ENCODE data around the gene GGA2.

The GGA2 gene

DNA sequence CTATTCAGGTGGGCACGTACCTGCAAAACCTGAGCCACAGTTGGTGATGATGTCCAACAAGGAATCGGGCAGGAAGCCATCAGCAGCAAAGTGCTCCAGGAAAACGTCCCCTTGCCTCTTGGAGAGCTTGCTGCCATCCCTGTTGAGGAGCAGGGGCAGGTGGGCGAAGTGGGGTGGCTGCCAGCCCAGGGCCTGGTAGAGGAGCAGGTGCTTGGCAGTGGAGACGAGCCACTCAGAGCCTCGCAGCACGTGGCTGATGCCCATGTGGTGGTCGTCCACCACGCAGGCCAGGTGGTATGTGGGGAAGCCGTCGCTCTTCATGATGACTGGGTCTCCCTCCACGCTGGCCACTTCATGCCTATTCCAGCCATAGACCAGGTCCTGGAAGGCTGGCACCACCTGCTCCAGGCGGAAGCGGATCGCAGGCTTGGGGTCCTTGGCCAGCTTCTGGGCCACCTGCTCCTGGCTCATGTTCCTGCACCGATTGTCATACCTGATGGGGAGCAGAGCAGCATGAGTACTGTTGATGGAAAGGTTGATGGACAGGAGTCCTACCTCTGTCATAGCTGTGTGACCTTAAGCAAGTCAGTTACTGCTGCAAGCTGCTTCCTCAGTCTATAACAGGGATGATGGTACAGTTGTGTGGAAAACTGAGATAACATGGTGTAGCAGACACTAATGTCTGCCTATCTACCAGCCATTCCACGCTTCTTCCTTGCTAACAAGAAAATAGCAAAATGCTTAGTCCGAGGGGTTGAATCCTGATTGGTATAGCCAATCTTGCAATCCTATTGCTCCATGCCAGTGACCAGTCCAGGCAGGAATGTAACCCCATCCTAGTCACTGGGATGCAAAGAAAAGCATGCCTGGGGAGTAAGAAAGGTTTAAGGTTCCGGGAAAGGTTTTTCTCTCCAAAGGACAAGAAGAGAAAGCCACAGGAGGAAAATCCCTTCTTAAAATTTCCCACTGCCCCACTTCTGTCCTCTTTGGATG lies 24.9 kb upstream of the GGA2 start:
- Mint-ChIP-seq H3K27ac (no peak overlapping the region), H3K4me1 (ENCODE audit: low read depth) (peaks cover 10% of the 10 kb centered on the region), H3K4me3 (no peak overlapping the region), H3K27me3 (no peaks in the 10 kb centered on the region), H3K9me3 (no peaks in the 10 kb centered on the region), H3K36me3 (ENCODE audit: low read depth) (peaks cover 92% of the 10 kb centered on the region)
- DNase-seq = no peak

DNA sequence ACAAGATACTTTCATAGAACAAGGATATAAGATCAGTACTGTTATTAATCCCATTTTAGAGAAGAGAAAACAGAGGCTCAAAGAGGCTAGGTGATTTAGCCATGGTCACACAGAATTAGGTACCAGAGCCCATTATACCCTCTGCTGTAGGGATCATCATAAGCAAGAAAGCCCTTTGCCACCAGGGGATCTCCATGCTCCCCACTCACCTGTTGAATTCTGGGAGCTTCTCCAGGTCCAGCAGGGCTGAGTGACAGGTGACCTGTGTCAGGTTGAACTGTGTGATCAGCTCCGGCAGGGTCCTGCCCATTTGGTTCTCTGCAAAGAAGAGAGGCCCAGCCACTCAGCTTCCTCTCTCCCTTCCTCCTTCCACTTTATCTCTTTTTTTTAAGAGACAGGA lies 22.2 kb upstream of the GGA2 start:
- H3K36me3 Mint-ChIP-seq (ENCODE audit: low read depth) = peaks cover 91% of the 10 kb centered on the region
- no peaks in the 10 kb centered on the region for H3K9me3 Mint-ChIP-seq

DNA sequence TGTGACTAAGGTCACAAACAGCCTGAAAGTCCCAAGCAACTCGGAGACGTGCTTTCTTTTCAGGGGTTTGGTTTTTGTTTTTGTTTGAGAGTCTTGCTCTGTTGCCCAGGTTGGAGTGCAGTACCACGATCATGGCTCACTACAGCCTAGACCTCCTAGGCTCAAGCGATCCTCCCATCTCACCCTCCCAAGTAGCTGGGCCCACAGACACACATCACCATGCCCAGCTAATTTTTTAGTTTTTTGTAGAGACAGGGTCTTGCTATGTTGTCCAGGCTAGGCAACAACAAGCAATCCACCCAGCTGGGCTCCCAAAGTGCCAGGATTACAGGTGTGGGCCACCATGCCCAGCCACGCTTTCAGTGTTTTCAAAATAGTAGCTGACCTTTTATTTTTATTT lies 19.8 kb upstream of the GGA2 start:
- no peaks in the 10 kb centered on the region for H3K27me3 Mint-ChIP-seq
- H3K4me1 Mint-ChIP-seq (ENCODE audit: low read depth) = no peaks in the 10 kb centered on the region
- no peak overlapping the region for H3K27ac Mint-ChIP-seq
- H3K9me3 Mint-ChIP-seq = no peaks in the 10 kb centered on the region
- no peak for DNase-seq
- peaks cover 88% of the 10 kb centered on the region for H3K36me3 Mint-ChIP-seq (ENCODE audit: low read depth)
- H3K4me3 Mint-ChIP-seq = no peak overlapping the region

More for the DNA sequence above, 22.2 kb upstream of the GGA2 start:
- DNase-seq = no peak
- no peak overlapping the region for H3K4me3 Mint-ChIP-seq
- no peaks in the 10 kb centered on the region for H3K4me1 Mint-ChIP-seq (ENCODE audit: low read depth)
- no peak overlapping the region for H3K27ac Mint-ChIP-seq
- H3K27me3 Mint-ChIP-seq = no peaks in the 10 kb centered on the region

DNA sequence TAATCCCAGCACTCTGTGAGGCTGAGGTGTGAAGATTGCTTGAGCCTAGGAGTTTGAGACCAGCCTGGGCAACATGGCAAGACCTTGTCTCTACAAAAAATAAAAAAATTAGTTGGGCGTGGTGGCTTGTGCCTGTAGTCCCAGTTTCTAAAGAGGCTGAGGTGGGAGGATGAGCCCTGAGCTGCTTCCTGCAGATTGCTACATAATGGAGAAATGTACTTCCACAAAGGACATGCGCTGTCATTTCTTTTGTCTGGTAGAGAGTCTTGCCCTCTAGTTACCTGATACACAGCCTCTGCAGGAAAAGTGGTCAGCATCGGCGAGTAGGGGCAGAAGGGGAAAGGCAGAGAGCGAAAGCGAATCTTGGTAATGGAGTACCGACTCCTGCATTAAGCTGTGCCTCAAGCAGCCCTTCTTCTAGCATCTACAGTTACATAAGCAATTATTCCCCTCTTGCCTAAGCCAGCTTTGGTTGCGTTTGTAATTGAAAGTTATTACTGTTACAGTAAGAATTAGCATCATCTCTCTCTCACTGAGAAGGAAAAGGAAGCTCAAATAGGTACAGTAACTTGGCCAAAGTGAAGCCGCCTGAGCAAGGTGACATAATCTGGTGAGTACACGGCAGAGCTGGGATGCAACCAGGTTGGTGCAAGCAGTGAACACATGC lies 18.5 kb upstream of the GGA2 start:
- Mint-ChIP-seq H3K9me3 (no peaks in the 10 kb centered on the region), H3K36me3 (ENCODE audit: low read depth) (peaks cover 87% of the 10 kb centered on the region), H3K27me3 (no peaks in the 10 kb centered on the region), H3K4me3 (no peak overlapping the region), H3K4me1 (ENCODE audit: low read depth) (no peaks in the 10 kb centered on the region), H3K27ac (no peak overlapping the region)
- no peak for DNase-seq

DNA sequence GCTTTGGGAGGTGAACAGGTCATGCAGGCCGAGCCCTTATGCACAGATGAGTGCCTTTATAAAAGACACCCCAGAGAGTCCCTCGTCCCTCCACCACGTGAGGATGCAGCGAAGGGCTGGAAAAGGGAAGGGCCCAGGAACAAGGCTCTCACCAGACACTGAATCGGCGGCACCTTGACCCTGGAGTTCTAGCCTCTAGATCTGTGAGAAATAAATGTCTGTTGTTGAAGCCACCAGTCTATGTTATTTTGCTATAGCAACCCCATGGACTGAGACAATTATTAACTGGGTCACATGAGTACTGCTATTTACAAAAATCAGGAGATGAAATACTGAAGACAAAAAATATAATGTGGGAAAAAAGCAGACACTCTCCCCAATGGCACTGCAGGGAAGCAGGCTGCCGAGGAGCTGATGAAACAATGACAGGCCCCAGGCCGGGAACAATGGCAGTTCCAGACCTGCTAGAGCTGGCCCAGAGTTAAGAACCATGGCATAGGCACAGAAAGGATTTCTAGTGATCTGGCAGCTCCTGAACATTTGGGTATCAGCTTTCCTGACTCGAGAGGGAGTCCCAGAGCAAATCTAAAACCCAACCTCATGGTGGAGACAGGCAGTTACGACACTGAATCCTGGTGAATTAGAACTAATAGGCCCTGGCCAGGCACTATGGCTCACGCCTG lies 17.8 kb upstream of the GGA2 start:
- Mint-ChIP-seq H3K27ac (no peak overlapping the region), H3K9me3 (no peaks in the 10 kb centered on the region), H3K4me1 (ENCODE audit: low read depth) (no peaks in the 10 kb centered on the region), H3K4me3 (no peak overlapping the region), H3K36me3 (ENCODE audit: low read depth) (peaks cover 87% of the 10 kb centered on the region), H3K27me3 (no peaks in the 10 kb centered on the region)
- no peak for DNase-seq

DNA sequence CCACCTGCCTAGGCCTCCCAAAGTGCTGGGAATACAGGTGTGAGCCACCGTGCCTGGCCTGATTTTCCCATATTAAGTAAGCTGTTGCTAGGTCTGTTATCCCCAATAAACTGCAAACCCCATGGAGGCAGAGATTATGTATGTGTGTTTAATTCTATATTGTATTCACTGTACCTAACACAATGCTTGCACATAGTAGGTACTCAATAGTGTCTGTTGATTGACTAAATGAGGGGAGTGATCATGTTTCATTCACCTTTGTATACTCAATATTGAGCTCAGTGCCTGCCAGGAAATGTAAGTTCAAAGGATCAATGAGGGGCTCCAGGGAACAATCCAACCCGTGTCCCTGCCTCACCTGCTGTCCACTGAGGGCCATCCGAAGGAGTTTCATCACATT lies 14.6 kb upstream of the GGA2 start:
- peaks cover 89% of the 10 kb centered on the region for H3K36me3 Mint-ChIP-seq (ENCODE audit: low read depth)

DNA sequence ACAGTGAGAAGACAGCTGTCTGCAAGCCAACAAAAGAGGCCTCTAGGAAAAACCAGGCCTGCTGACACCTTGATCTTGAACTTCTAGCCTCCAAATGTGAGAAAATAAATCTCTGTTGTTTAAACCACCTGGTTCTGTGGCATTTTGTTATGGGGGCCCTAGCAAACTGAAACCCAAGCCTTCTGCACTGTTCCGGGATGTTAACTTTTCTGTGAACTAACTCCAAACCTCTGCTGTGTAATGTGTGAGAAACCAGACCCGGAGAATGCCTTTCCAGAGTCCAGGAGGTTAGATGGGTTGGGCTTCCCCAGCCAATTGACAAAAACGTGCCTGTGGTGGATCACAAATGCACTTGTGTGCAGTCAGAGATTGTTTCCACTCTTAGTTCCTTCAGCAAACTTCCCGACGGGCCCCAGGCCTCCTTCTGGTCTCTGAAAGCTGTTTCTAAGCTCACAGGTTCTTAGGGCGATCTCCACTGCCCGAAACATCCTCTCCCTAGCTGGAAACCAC lies 13.6 kb upstream of the GGA2 start:
- H3K27ac Mint-ChIP-seq = no peak overlapping the region
- no peak overlapping the region for H3K4me3 Mint-ChIP-seq
- peaks cover 90% of the 10 kb centered on the region for H3K36me3 Mint-ChIP-seq (ENCODE audit: low read depth)
- no peaks in the 10 kb centered on the region for H3K27me3 Mint-ChIP-seq
- no peak for DNase-seq
- no peaks in the 10 kb centered on the region for H3K4me1 Mint-ChIP-seq (ENCODE audit: low read depth)
- no peaks in the 10 kb centered on the region for H3K9me3 Mint-ChIP-seq

More for the DNA sequence above, 14.6 kb upstream of the GGA2 start:
- H3K9me3 Mint-ChIP-seq = no peaks in the 10 kb centered on the region
- no peak for DNase-seq
- no peaks in the 10 kb centered on the region for H3K4me1 Mint-ChIP-seq (ENCODE audit: low read depth)
- no peaks in the 10 kb centered on the region for H3K27me3 Mint-ChIP-seq
- no peak overlapping the region for H3K27ac Mint-ChIP-seq
- no peak overlapping the region for H3K4me3 Mint-ChIP-seq

DNA sequence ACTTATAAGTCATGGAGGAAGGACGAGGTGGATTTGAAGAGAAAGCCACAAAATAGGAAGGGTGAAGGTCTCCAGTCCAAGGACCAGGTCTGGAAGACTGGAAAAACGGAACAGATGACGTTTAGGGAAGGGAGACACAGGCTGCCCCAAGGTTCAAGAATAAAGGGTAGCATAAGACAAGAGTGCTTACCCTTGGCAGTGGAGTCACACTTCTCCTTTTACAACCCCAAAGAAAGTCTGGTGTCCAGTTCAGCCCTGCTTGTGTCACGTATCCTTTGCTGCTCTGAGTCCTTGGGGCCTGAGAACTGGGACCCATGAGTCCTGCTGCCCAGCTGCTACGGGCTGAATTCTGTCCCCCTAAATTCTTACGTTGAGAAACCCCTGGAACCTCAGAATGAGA lies 13.0 kb upstream of the GGA2 start:
- no peaks in the 10 kb centered on the region for H3K27me3 Mint-ChIP-seq
- no peak overlapping the region for H3K4me3 Mint-ChIP-seq
- H3K36me3 Mint-ChIP-seq (ENCODE audit: low read depth) = peaks cover 87% of the 10 kb centered on the region
- DNase-seq = no peak
- H3K27ac Mint-ChIP-seq = no peak overlapping the region
- peaks cover 4% of the 10 kb centered on the region for H3K4me1 Mint-ChIP-seq (ENCODE audit: low read depth)
- no peaks in the 10 kb centered on the region for H3K9me3 Mint-ChIP-seq

DNA sequence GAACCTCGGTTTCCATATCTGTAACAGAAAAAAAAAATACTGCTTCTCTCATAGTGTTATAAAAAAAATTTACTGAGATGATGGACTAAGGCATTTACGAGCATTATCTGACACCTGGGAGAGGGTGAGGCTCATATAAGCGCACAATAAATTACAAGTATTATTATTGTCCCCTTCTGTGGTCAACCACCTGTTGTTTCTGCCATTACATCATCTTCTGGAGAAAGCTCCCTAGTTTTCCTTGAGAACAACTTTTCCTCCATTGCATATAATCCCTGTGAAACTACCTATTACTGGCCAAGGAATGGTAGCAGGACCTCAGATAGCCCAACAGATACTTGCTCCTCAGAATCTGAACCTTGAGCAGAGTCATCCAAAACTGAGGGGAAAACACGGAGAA lies 11.7 kb upstream of the GGA2 start:
- no peak for DNase-seq
- Mint-ChIP-seq H3K4me3 (no peak overlapping the region), H3K27me3 (no peaks in the 10 kb centered on the region), H3K4me1 (ENCODE audit: low read depth) (peaks cover 8% of the 10 kb centered on the region), H3K9me3 (no peaks in the 10 kb centered on the region), H3K27ac (no peak overlapping the region), H3K36me3 (ENCODE audit: low read depth) (peaks cover 79% of the 10 kb centered on the region)

DNA sequence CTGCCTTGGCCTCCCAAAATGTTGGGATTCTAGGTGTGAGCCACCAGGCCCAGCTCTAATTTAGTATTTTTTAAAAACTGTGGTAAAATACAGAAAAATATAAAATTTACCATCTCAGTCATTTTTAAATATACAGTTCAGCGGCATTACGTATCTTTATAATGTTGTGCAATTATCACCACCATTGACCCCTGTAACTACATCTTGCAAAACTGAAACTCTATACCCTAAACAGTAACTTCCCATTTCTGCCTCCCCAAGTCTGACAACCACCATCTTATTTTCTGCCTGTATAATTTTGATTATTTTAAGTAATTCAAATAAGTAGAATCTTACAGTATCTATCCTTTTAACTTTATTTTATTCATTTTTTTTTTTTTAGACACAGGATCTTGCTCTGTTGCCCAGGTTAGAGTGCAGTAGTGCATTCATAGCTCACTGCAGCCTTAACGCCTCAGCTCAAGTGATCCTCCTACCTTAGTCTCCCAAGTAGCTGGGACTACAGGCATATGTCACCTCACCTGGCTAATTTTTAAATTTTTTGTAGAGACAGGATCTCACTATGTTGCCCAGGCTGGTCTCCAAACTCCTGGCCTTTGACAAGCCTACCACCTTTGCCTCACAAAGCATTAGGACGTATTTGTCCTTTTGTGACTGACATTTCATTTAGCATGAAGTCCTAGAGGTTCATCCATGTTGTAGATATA lies 10.9 kb upstream of the GGA2 start:
- no peaks in the 10 kb centered on the region for H3K9me3 Mint-ChIP-seq
- H3K36me3 Mint-ChIP-seq (ENCODE audit: low read depth) = peaks cover 76% of the 10 kb centered on the region
- no peak overlapping the region for H3K4me3 Mint-ChIP-seq
- H3K4me1 Mint-ChIP-seq (ENCODE audit: low read depth) = peaks cover 14% of the 10 kb centered on the region
- H3K27me3 Mint-ChIP-seq = no peaks in the 10 kb centered on the region
- H3K27ac Mint-ChIP-seq = no peak overlapping the region
- no peak for DNase-seq

DNA sequence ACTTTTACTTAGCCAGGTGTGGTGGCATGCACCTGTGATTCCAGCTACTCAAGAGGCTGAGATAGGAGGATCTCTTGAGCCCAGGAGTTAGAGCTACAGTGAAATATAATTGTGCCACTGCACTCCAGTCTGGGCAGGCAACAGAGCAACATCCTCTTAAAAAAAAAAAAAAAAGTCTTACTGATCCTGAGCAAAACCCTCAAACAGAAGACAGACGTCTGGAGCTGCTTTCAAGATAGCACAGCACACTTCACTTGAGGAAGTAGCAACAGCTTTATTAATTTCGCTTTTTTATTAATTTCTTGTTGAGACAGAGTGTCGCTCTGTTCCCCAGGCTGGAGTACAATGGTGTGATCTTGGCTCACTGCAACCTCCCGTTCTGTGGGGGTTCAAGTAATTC lies 10.2 kb upstream of the GGA2 start:
- H3K27ac Mint-ChIP-seq = no peak overlapping the region
- no peaks in the 10 kb centered on the region for H3K27me3 Mint-ChIP-seq
- H3K9me3 Mint-ChIP-seq = no peaks in the 10 kb centered on the region
- H3K4me1 Mint-ChIP-seq (ENCODE audit: low read depth) = peaks cover 19% of the 10 kb centered on the region
- peaks cover 78% of the 10 kb centered on the region for H3K36me3 Mint-ChIP-seq (ENCODE audit: low read depth)
- DNase-seq = no peak
- no peak overlapping the region for H3K4me3 Mint-ChIP-seq

DNA sequence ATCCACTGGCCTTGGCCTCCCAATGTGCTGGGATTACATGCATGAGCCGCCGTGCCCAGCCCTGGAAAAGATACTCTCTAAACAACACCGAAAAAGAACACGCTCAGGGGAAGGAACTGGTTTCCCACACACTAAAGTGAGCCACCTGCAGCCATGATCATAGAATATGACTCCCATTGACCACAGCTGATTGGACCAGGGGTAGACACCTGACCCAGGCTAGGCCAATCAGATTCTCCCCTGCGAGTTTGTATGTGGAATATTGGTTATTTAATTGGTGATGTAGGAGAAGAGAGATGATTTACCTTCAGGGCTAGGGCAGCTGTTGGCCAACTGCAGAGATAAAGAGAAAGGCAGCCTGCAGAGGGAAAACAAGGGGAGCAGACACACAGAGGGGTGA lies 9.0 kb upstream of the GGA2 start:
- DNase-seq = no peak
- Mint-ChIP-seq H3K9me3 (no peaks in the 10 kb centered on the region), H3K4me1 (ENCODE audit: low read depth) (peaks cover 31% of the 10 kb centered on the region), H3K27ac (no peak overlapping the region), H3K27me3 (no peaks in the 10 kb centered on the region), H3K4me3 (no peak overlapping the region), H3K36me3 (ENCODE audit: low read depth) (peaks cover 77% of the 10 kb centered on the region)

DNA sequence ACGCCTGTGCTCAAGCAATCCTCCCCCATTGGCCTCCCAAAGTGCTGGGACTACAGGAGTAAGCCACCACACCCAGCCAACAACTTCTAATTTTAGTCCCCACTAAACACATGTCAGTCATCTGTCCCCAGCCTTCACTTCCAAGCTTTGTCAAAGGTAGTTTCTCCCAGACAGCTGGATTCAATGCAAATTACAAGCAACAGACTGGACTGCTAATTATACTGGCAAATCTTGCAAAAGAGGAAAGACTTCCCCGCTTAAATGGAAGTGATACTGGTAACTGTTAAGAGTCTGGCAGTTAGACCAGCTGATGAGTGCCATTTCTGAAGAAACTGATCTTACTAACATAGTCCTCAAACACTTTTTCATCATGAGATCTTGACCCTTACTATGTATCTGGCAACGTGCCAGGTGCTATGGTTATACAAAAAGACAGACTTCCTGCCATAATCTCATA lies 8.2 kb upstream of the GGA2 start:
- no peak for DNase-seq
- Mint-ChIP-seq H3K27me3 (no peaks in the 10 kb centered on the region), H3K4me3 (no peak overlapping the region), H3K9me3 (no peaks in the 10 kb centered on the region), H3K27ac (no peak overlapping the region), H3K4me1 (ENCODE audit: low read depth) (peaks cover 33% of the 10 kb centered on the region), H3K36me3 (ENCODE audit: low read depth) (peaks cover 75% of the 10 kb centered on the region)
